Measurements from ENCODE around the gene MLLT3.

Gene MLLT3

GRCh38 chr9:20601292-20601691, 21.0 kb downstream of the MLLT3 start:
- H2AFZ ChIP-seq (ENCODE audit: low read depth) = no peak overlapping the region
- H3K4me1 ChIP-seq (ENCODE audit: low read depth, poor library complexity, severe bottlenecking) = peaks cover 78% of the 10 kb centered on the region
- H3K9ac ChIP-seq = no peak overlapping the region
- H3K36me3 ChIP-seq (ENCODE audit: insufficient read depth) = no peaks in the 10 kb centered on the region
- H3K79me2 ChIP-seq (ENCODE audit: insufficient read depth, low read depth) = peaks cover 9% of the 10 kb centered on the region; the same call in 1 of the 2 replicates
- H3K4me3 ChIP-seq (IDR thresholded peaks at IDR 0.05; ENCODE audit: insufficient read depth, low read depth, low read length) = no peak overlapping the region
- no peaks in the 10 kb centered on the region for H3K27me3 ChIP-seq (ENCODE audit: insufficient read depth, low read depth)
- no peaks in the 10 kb centered on the region for H4K20me1 ChIP-seq (ENCODE audit: insufficient read depth)
- H3K27ac ChIP-seq = no peak overlapping the region
- TF ChIP-seq, protein P1, sequence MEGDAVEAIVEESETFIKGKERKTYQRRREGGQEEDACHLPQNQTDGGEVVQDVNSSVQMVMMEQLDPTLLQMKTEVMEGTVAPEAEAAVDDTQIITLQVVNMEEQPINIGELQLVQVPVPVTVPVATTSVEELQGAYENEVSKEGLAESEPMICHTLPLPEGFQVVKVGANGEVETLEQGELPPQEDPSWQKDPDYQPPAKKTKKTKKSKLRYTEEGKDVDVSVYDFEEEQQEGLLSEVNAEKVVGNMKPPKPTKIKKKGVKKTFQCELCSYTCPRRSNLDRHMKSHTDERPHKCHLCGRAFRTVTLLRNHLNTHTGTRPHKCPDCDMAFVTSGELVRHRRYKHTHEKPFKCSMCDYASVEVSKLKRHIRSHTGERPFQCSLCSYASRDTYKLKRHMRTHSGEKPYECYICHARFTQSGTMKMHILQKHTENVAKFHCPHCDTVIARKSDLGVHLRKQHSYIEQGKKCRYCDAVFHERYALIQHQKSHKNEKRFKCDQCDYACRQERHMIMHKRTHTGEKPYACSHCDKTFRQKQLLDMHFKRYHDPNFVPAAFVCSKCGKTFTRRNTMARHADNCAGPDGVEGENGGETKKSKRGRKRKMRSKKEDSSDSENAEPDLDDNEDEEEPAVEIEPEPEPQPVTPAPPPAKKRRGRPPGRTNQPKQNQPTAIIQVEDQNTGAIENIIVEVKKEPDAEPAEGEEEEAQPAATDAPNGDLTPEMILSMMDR (conservative IDR thresholded peaks at IDR 0.05; ENCODE audit: low read depth, low read length) = no peak
- H3K4me2 ChIP-seq = no peak overlapping the region

DNA sequence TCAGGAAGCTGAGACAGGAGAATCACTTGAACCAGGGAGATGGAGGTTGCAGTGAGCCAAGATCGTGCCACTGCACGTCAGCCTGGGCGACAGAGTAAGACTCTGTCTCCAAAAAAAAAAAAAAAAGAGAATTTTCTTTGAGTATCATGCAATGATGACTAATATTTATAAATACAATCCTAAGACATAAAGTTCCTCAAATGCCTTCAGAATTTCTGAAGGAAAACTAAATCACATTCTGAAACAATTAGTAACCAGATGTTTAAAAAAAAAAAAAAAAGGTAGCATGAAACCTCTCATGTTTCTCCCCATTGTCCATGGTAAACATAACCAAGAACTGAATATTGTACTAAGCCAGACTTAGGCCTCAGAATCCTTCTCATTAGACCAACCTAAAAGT, 23.1 kb downstream of the MLLT3 start:
- Histone ChIP-seq H3K36me3 (ENCODE audit: insufficient read depth) (no peaks in the 10 kb centered on the region), H3K4me1 (ENCODE audit: low read depth, poor library complexity, severe bottlenecking) (peaks cover 70% of the 10 kb centered on the region), H3K4me3 (IDR thresholded peaks at IDR 0.05; ENCODE audit: insufficient read depth, low read depth, low read length) (no peak overlapping the region), H3K4me2 (peak overlapping the region; percentile 8; the same call in 1 of the 2 replicates), H2AFZ (ENCODE audit: low read depth) (no peak overlapping the region), H4K20me1 (ENCODE audit: insufficient read depth) (no peaks in the 10 kb centered on the region), H3K27ac (no peak overlapping the region), H3K79me2 (ENCODE audit: insufficient read depth, low read depth) (peaks cover 9% of the 10 kb centered on the region; the same call in 1 of the 2 replicates), H3K9ac (no peak overlapping the region), H3K27me3 (ENCODE audit: insufficient read depth, low read depth) (no peaks in the 10 kb centered on the region)
- TF ChIP-seq, protein P1 (conservative IDR thresholded peaks at IDR 0.05; ENCODE audit: low read depth, low read length) = no peak

GRCh38 chr9:20598367-20598766, 23.9 kb downstream of the MLLT3 start:
- Histone ChIP-seq H4K20me1 (ENCODE audit: insufficient read depth) (no peaks in the 10 kb centered on the region), H2AFZ (ENCODE audit: low read depth) (peak overlapping the region; percentile 38; the same call in 1 of the 2 replicates), H3K9ac (no peak overlapping the region), H3K36me3 (ENCODE audit: insufficient read depth) (no peaks in the 10 kb centered on the region), H3K4me1 (ENCODE audit: low read depth, poor library complexity, severe bottlenecking) (peaks cover 62% of the 10 kb centered on the region), H3K27ac (peak overlapping the region; percentile 52), H3K4me3 (IDR thresholded peaks at IDR 0.05; ENCODE audit: insufficient read depth, low read depth, low read length) (no peak overlapping the region), H3K27me3 (ENCODE audit: insufficient read depth, low read depth) (no peaks in the 10 kb centered on the region), H3K79me2 (ENCODE audit: insufficient read depth, low read depth) (peaks cover 9% of the 10 kb centered on the region; the same call in 1 of the 2 replicates), H3K4me2 (peak overlapping the region; percentile 94)
- TF ChIP-seq, protein P1 (conservative IDR thresholded peaks at IDR 0.05; ENCODE audit: low read depth, low read length) = no peak

GRCh38 chr9:20597862-20598261, 24.4 kb downstream of the MLLT3 start:
- no peak overlapping the region for H3K9ac ChIP-seq
- H3K36me3 ChIP-seq (ENCODE audit: insufficient read depth) = no peaks in the 10 kb centered on the region
- no peak overlapping the region for H3K4me3 ChIP-seq (IDR thresholded peaks at IDR 0.05; ENCODE audit: insufficient read depth, low read depth, low read length)
- H3K79me2 ChIP-seq (ENCODE audit: insufficient read depth, low read depth) = peaks cover 9% of the 10 kb centered on the region; the same call in 1 of the 2 replicates
- TF ChIP-seq, protein P1 (conservative IDR thresholded peaks at IDR 0.05; ENCODE audit: low read depth, low read length) = no peak
- H3K27me3 ChIP-seq (ENCODE audit: insufficient read depth, low read depth) = no peaks in the 10 kb centered on the region
- H4K20me1 ChIP-seq (ENCODE audit: insufficient read depth) = no peaks in the 10 kb centered on the region
- H2AFZ ChIP-seq (ENCODE audit: low read depth) = peak overlapping the region; percentile 38; the same call in 1 of the 2 replicates
- H3K4me2 ChIP-seq = peak overlapping the region; percentile 94
- peaks cover 57% of the 10 kb centered on the region for H3K4me1 ChIP-seq (ENCODE audit: low read depth, poor library complexity, severe bottlenecking)
- H3K27ac ChIP-seq = peak overlapping the region; percentile 52
